ENCODE measurements around the gene NDUFS3.

NDUFS3 gene

GRCh38 chr11:47592251-47592650 lies 13.4 kb downstream of the NDUFS3 start:
- DNase-seq = no peak

DNA sequence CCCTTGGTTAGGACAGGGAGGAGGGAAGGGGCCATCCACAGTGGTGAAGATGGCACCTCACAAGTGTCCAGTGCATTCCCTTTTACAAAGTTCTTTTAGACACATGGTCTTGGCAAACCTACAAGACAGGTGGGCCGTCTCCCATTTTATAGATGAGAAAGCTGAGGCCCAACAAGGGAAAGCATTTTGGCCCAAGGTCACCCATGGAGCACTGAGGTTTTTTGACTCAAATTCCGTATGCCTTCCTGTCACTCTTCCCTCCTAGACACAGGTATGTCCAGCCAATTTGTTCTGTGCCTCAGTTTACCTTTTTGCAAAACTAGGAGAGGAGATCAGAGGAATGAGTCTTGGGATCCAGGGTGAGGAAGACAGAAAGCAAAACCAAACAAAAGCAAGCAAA lies 14.1 kb downstream of the NDUFS3 start:
- no peak for DNase-seq

- no peak for DNase-seq
Observed at GRCh38 chr11:47593492-47593933, 14.6 kb downstream of the NDUFS3 start.

- DNase-seq = no peak
Observed at GRCh38 chr11:47593934-47594855, 15.3 kb downstream of the NDUFS3 start, which contains the start of gene C1QTNF4. Gene C1QTNF4 (minus strand): TSS chr11:47594411. CDS start chr11:47590810, 3,601 bp downstream.

- DNase-seq = no peak
Observed at GRCh38 chr11:47595029-47595428, 16.2 kb downstream of the NDUFS3 start.

DNA sequence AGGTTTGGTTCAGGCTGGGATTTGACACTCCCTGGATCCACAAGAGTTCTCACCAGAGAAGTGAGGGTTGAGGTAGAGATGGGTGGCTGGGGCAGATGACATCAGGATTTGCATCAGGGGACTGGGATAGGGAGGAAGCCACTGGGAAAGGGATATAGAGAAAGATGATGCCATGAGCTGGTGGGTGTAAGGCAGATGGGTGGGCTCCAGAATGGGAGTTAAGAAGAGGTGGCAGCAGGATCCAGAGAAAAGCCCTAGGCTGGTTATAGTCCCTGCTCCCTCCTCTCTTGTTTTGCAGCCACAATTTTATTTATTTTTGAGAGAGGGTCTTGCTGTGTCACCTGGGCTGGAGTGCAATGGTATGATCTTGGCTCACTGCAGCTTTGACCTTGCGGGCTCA lies 17.1 kb downstream of the NDUFS3 start:
- DNase-seq = no peak

- DNase-seq = no peak
Observed at GRCh38 chr11:47599902-47600301, 21.0 kb downstream of the NDUFS3 start.

- DNase-seq = no peak
Observed at GRCh38 chr11:47603295-47603694, 24.4 kb downstream of the NDUFS3 start.

- no peak for DNase-seq
Observed at GRCh38 chr11:47605921-47606320, 27.0 kb downstream of the NDUFS3 start.

DNA sequence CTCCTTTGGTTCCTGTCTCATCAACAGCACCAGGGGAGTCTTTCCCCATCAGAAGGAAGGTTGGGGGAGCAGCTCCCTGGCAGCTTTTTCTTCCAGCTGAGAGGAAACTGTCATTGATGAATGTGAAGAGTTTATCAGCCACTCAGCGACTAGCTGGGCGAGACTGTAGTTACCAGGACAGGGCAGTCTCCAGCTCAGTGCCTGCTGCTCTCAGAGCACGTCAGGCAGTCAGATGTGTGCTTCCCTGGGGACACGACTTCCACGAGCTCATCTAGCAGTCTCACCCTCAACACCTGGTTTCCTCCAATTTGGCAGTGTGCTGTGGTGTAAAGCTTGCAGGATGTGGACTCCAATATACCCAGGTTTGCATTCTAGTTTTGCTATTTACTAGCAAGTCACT lies 27.9 kb downstream of the NDUFS3 start:
- DNase-seq = no peak

GRCh38 chr11:47607380-47607779 lies 28.5 kb downstream of the NDUFS3 start:
- no peak for DNase-seq

GRCh38 chr11:47609675-47610074 lies 30.8 kb downstream of the NDUFS3 start:
- no peak for DNase-seq

DNA sequence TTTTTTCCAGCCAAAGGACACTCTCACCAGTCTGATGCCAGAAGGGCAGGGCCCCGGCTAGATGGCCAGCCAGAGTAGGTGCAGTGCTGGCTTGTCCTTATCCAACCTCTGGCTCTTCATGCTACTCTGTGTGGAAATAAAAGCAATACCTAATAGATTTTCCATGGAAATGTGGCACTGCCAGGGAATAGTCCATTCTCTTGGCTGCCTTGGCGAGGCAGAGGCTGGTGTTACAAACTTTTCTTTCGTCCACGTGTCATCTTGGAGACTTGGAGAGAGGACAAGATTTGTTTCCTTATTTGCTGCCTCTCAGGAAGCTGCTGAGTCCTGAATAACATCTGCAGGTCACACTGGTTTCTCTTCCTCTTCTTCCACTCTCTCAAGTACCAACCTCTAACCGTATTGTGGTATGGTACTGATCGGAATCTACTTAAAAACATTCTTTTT lies 32.5 kb downstream of the NDUFS3 start:
- DNase-seq = no peak

GRCh38 chr11:47615249-47615648 lies 36.4 kb downstream of the NDUFS3 start:
- DNase-seq = no peak

DNA sequence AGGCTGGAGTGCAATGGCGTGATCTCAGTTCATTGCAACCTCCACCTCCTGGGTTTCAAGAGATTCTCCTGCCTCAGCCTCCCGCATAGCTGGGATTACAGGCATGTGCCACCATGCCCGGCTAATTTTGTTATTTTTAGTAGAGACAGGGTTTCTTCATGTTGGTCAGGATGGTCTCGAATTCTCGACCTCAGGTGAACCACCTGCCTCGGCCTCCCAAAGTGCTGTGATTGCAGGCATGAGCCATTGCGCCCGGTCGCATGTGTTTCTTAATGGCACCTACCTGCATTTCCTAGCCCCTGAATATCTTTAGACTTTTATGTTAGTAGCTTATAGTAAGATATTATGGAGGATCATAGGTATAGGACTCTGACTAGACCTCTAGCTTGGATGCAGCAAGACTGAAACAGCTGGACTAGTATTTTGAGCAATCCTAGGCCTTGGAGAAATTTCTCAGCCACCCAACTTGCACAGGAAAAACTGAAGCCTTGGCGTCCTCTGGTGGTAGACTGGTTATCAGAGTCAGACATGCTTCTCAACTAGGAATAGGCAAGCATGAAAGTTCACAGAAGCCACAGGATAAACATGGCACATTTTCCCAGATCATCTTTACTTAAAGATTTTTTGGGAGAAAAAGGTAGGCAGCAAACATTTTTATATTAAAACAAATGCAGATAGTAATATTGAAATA lies 38.0 kb downstream of the NDUFS3 start:
- DNase-seq = peak in 1 of 2 experiments; percentile 16

DNA sequence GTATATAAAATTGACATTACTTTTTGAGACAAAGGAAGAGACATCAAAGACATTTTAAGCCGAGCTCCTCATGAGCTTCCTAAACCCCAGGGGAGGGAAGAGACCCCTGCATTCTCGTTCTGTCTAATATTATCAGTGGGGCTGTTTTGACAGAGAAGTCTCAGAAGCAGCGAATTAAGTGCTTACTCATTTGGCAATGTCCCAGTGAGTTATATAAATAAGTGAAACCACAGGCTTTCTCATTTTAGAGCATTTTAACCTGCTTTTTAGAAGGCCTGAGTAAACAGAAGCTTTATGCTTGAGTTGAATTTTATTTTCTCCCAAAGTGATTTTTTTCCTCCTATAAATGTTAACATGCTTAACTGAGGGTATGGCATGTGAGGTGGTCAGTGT lies 38.5 kb downstream of the NDUFS3 start:
- DNase-seq = no peak

DNA sequence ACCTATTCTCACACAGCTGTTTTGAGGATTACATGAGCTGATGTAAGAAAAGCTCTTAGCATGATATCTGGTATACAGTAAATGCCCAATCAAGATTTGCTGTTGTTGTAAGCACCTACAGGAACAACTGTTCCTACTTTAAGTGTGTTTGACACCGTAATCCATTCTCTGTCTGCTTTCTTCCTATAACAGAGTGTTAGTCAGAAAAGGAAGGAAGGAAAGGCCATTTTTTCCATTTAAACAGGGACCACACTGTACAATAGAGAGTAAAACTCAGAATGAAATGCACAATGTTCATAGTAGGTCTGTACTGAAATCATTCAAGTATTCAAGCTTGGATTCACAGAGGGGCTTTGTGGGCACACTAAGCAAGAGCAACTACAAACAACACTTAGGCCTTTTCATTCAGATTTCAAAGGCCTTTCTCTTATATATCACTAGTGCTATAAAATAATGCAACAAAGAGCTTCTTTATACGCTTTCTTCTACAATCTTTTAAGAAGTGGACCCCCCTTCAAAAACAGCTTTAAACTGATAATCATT lies 42.0 kb downstream of the NDUFS3 start:
- no peak for DNase-seq

DNA sequence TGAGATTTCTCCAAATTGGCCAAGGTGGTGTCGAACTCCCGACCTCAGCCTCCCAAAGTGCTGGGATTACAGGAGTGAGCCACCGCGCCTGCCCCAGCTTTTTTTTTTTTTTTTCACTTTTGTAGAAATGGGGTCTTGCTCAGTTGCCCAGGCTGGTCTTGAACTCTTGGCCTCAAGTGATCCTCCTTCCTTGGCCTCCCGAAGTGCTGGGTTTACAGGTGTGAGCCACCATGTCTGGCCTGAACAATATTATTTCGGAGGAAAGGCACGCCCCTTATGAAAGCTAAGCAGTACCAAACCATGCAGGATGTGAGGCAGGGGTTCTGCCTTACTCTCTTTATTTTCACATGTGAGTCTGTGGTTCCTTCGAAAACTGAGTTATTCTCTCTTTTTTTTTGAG lies 47.4 kb downstream of the NDUFS3 start:
- no peak for DNase-seq

GRCh38 chr11:47628026-47628425 lies 49.2 kb downstream of the NDUFS3 start:
- DNase-seq = no peak

DNA sequence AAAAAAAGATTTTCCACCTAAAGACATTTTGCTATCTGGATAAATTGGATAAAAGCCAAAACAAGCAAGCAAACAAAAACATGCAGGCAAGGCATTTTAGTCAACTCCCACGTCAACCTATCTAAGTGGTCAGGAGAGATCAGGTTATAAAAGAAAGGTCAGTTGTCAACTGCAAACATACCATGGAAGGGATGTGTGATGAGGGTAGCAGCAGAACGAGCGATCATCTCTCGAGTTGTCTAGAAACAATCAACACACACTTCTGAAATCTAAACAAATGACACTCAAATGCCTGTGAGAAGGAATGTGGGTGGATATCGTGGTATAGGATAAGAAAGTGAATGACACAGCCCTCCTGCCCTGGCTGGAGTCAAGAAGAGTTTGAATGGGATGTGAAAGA lies 52.6 kb downstream of the NDUFS3 start:
- no peak for DNase-seq

All from activated CD4-positive, alpha-beta T cell treated with anti-CD3 and anti-CD28 coated beads, Interleukin-2, amount 50 U/mL, for 48 hours (primary cell).